Measurements from ENCODE around the gene UNC119B. TPM values are rescaled to one million over a fixed set of nuclear protein-coding genes. Genes with fewer than 3 reads are reported as not detected.

Gene UNC119B
- total RNA-seq, 1 donor = 5.6 TPM

- Histone ChIP-seq H3K4me1 (ENCODE audit: insufficient read depth, low read length) (peaks cover 19% of the 10 kb centered on the region), H3K9me3 (ENCODE audit: low read depth, low read length) (no peaks in the 10 kb centered on the region), H3K4me3 (ENCODE audit: low read length) (no peak overlapping the region), H3K27me3 (ENCODE audit: insufficient read depth, low read length) (no peaks in the 10 kb centered on the region)
These were observed 10.7 kb upstream of the UNC119B start for GRCh38 chr12:120699553-120699952.

DNA sequence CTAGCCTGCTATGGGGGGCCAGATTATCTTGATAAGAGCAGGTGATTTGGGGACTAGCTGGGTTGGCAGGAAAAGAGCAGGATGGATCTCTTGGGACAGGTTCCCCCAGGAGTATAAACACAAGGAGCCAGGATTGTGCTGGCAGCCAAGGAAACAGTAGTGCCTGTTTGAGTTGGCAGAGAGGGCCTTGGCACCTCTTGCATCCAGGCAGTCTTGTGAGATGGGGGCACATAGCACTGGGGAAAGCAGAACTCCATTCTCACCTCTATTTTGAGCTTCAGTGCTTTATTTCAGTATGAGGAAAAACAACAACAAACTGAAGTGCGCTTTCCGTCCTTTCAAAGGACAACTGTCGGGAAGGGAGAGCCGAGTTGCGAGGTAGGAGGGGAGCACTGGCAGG lies 9.4 kb upstream of the UNC119B start:
- Histone ChIP-seq H3K27me3 (ENCODE audit: insufficient read depth, low read length) (no peaks in the 10 kb centered on the region), H3K9me3 (ENCODE audit: low read depth, low read length) (no peaks in the 10 kb centered on the region), H3K4me3 (ENCODE audit: low read length) (no peak overlapping the region), H3K4me1 (ENCODE audit: insufficient read depth, low read length) (peaks cover 19% of the 10 kb centered on the region)

DNA sequence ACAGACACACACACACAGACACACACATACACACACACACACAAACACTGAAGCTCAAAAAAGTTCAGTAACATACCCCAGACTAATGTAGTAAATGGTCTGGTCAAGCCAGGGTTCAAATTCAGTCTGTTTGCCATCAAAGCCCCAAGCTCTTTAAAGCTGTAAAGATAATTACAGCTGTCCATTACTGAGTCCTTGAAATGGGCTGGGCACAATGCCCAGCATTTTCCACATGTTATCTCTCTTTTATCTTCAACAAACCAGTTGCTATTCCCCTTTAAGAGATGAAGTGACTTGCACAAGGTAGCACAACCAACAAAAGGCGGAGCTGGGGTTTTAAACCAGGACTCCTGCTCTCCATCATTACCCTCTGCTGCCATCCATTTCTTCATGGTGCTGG lies 7.6 kb upstream of the UNC119B start:
- Histone ChIP-seq H3K4me3 (ENCODE audit: low read length) (no peak overlapping the region), H3K9me3 (ENCODE audit: low read depth, low read length) (no peaks in the 10 kb centered on the region), H3K27me3 (ENCODE audit: insufficient read depth, low read length) (no peaks in the 10 kb centered on the region), H3K4me1 (ENCODE audit: insufficient read depth, low read length) (peaks cover 19% of the 10 kb centered on the region)

GRCh38 chr12:120703311-120703942 lies 6.8 kb upstream of the UNC119B start:
- Histone ChIP-seq H3K4me3 (ENCODE audit: low read length) (no peak overlapping the region), H3K27me3 (ENCODE audit: insufficient read depth, low read length) (no peaks in the 10 kb centered on the region), H3K9me3 (ENCODE audit: low read depth, low read length) (no peaks in the 10 kb centered on the region), H3K4me1 (ENCODE audit: insufficient read depth, low read length) (peaks cover 15% of the 10 kb centered on the region)

- H3K4me1 ChIP-seq (ENCODE audit: insufficient read depth, low read length) = peaks cover 6% of the 10 kb centered on the region
- no peak overlapping the region for H3K4me3 ChIP-seq (ENCODE audit: low read length)
- H3K9me3 ChIP-seq (ENCODE audit: low read depth, low read length) = no peaks in the 10 kb centered on the region
- no peaks in the 10 kb centered on the region for H3K27me3 ChIP-seq (ENCODE audit: insufficient read depth, low read length)
These were observed 4.6 kb upstream of the UNC119B start for GRCh38 chr12:120705618-120706017.

- H3K27me3 ChIP-seq (ENCODE audit: insufficient read depth, low read length) = no peaks in the 10 kb centered on the region
- no peak overlapping the region for H3K4me3 ChIP-seq (ENCODE audit: low read length)
- no peaks in the 10 kb centered on the region for H3K9me3 ChIP-seq (ENCODE audit: low read depth, low read length)
- H3K4me1 ChIP-seq (ENCODE audit: insufficient read depth, low read length) = peaks cover 9% of the 10 kb centered on the region
These were observed 4.2 kb upstream of the UNC119B start for GRCh38 chr12:120706029-120706428.

- peaks cover 24% of the 10 kb centered on the region for H3K4me1 ChIP-seq (ENCODE audit: insufficient read depth, low read length)
- no peaks in the 10 kb centered on the region for H3K27me3 ChIP-seq (ENCODE audit: insufficient read depth, low read length)
- no peak overlapping the region for H3K4me3 ChIP-seq (ENCODE audit: low read length)
- no peaks in the 10 kb centered on the region for H3K9me3 ChIP-seq (ENCODE audit: low read depth, low read length)
These were observed 1.6 kb upstream of the UNC119B start for GRCh38 chr12:120708651-120709050.

DNA sequence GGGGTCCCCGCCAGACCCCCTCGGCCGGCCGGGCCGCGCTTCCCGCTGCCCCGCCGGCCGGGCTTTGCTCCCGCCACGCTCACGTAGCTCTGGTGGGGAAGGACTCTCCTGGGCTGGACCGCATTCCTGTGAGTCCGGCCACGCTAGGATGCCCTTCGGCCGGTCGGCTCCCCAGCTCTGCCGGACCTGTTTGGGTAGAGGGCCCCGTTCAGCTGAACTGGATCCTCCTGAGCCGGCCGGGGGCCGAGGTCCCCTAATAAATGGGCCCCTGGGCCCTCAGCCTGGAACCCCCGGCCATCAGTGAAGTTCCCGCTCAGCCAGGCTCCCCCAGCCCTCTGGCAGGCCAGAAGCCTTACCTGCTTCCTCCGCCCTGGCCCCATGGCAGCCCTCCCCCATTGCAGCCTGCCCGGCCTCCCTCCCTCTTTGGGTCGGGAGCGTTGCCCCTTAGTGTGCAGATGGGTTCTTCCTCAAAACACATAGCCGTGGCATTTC lies 593 bp downstream of the UNC119B start:
- H3K9me3 ChIP-seq (ENCODE audit: low read depth, low read length) = no peaks in the 10 kb centered on the region

GRCh38 chr12:120711411-120711810 lies 1.2 kb downstream of the UNC119B start:
- peak overlapping the region; percentile 72 for H3K4me3 ChIP-seq (ENCODE audit: low read length)
- no peaks in the 10 kb centered on the region for H3K9me3 ChIP-seq (ENCODE audit: low read depth, low read length)
- no peaks in the 10 kb centered on the region for H3K27me3 ChIP-seq (ENCODE audit: insufficient read depth, low read length)
- peaks cover 27% of the 10 kb centered on the region for H3K4me1 ChIP-seq (ENCODE audit: insufficient read depth, low read length)

More for the DNA sequence above, 593 bp downstream of the UNC119B start:
- peak overlapping the region; percentile 72 for H3K4me3 ChIP-seq (ENCODE audit: low read length)
- H3K27me3 ChIP-seq (ENCODE audit: insufficient read depth, low read length) = no peaks in the 10 kb centered on the region
- H3K4me1 ChIP-seq (ENCODE audit: insufficient read depth, low read length) = peaks cover 27% of the 10 kb centered on the region

GRCh38 chr12:120712610-120713009 lies 2.4 kb downstream of the UNC119B start:
- Histone ChIP-seq H3K4me3 (ENCODE audit: low read length) (no peak overlapping the region), H3K4me1 (ENCODE audit: insufficient read depth, low read length) (peaks cover 27% of the 10 kb centered on the region), H3K9me3 (ENCODE audit: low read depth, low read length) (no peaks in the 10 kb centered on the region), H3K27me3 (ENCODE audit: insufficient read depth, low read length) (no peaks in the 10 kb centered on the region)

DNA sequence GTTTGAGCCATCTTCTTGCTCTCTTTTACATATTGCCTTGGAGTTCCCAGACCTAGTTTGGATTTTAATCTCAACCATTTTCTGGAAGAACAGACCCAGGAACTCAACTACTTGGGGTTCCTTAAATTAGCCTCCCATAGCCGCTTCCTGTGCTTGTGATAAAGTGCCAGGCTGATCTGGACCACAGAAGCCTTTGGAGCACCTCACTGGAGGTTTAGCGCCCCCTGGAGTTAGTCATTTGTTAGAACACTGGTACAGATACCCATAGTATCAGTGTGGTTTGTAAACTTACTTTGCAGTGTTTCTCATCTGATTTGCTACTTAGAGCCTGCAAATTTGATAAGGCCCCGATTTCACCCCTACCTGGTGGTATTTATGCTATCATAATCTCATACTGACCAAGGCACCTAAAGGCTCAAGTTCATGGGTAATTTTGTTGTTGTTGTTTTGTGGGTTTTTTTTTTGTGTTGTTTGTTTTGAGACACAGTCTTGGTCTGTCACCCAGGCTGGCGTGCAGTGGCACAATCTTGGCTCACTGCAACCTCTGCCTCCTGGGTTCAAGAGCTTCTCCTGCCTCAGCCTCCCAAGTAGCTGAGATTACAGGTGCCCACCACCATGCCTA lies 3.7 kb downstream of the UNC119B start:
- H3K4me3 ChIP-seq (ENCODE audit: low read length) = no peak overlapping the region
- H3K9me3 ChIP-seq (ENCODE audit: low read depth, low read length) = no peaks in the 10 kb centered on the region
- no peaks in the 10 kb centered on the region for H3K27me3 ChIP-seq (ENCODE audit: insufficient read depth, low read length)
- H3K4me1 ChIP-seq (ENCODE audit: insufficient read depth, low read length) = peaks cover 27% of the 10 kb centered on the region

GRCh38 chr12:120718055-120718454 lies 7.8 kb downstream of the UNC119B start:
- Histone ChIP-seq H3K27me3 (ENCODE audit: insufficient read depth, low read length) (no peaks in the 10 kb centered on the region), H3K9me3 (ENCODE audit: low read depth, low read length) (no peaks in the 10 kb centered on the region), H3K4me1 (ENCODE audit: insufficient read depth, low read length) (peaks cover 43% of the 10 kb centered on the region), H3K4me3 (ENCODE audit: low read length) (no peak overlapping the region)

DNA sequence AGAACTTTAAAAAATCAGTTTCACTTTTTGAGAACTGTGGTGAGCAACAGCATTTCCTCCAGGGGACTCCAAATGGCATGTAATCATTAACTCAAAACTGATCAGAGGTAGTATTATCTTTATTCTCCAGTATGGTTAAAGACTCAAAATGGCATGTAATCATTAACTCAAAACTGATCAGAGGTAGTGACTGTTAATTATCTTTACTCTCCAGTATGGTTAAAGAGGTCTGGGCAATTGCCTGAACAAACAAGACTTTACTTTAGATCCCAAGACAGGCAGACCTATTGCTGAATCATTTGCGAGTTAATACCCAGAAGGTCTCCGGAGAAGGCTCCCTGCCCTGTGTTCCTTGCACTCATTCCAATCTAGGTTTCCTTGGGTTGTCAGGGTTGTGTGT lies 8.8 kb downstream of the UNC119B start:
- Histone ChIP-seq H3K27me3 (ENCODE audit: insufficient read depth, low read length) (no peaks in the 10 kb centered on the region), H3K4me1 (ENCODE audit: insufficient read depth, low read length) (peaks cover 36% of the 10 kb centered on the region), H3K4me3 (ENCODE audit: low read length) (no peak overlapping the region), H3K9me3 (ENCODE audit: low read depth, low read length) (no peaks in the 10 kb centered on the region)

DNA sequence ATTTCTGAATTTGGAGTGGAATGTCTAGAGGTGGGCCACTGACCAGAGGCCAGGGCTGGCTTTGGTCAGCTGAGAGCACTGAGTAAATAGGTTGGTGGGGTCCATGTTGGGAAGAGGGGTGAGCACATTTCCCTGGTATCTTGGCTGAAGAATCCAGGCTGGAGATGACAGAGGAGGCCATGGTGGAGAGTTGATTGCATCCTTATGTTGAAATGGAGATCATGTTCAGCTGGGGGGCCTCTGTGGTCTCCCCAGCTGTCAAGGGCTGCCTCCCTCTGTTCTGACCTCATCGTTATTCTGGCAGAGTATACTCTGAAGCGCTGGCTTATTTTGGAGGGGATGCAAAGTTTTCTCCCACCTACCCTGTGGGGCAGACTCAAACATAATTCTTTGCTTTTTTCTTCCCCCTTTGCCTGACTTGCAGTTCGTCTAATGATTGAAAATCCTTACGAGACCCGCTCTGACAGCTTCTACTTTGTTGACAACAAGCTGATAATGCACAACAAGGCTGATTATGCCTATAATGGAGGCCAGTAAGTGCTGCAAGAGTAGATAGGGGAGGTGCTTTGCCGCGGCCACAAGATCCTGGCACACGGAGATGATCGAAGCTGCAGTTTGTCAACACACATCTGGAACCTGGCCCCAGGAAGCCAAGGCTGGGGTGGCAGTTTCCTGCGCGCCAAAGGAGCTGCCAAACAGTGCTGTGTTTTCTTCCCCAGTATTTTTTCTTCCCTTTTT lies 9.4 kb downstream of the UNC119B start:
- Histone ChIP-seq H3K9me3 (ENCODE audit: low read depth, low read length) (no peaks in the 10 kb centered on the region), H3K4me1 (ENCODE audit: insufficient read depth, low read length) (peaks cover 36% of the 10 kb centered on the region), H3K27me3 (ENCODE audit: insufficient read depth, low read length) (no peaks in the 10 kb centered on the region), H3K4me3 (ENCODE audit: low read length) (no peak overlapping the region)

- Histone ChIP-seq H3K27me3 (ENCODE audit: insufficient read depth, low read length) (no peaks in the 10 kb centered on the region), H3K9me3 (ENCODE audit: low read depth, low read length) (no peaks in the 10 kb centered on the region), H3K4me3 (ENCODE audit: low read length) (no peak overlapping the region), H3K4me1 (ENCODE audit: insufficient read depth, low read length) (peaks cover 42% of the 10 kb centered on the region)
These were observed 10.2 kb downstream of the UNC119B start for GRCh38 chr12:120720234-120720986.
